Trophoblast cell (in vitro differentiated cells and primary cell): Measurements from ENCODE around the gene KCTD2. TPM values are rescaled to one million over a fixed set of nuclear protein-coding genes. Genes with fewer than 3 reads are reported as not detected.

ENCODE experiments used
- DNase-seq, 2 donors: peaks; one replicate each; pipeline ENCODE4 v3.0.0-alpha.2; 2016
- H2AFZ ChIP-seq: 2 replicates; pipeline ENCODE4 v1.6.1; 2013; ENCODE audit warnings: low read length, moderate library complexity, mild to moderate bottlenecking; ENCODE audit not compliant: insufficient read depth, poor library complexity
- H2AK5ac ChIP-seq: 2 replicates; pipeline ENCODE4 v1.6.1; 2013; ENCODE audit warnings: mild to moderate bottlenecking, low read length
- H2BK120ac ChIP-seq: 2 replicates; pipeline ENCODE4 v1.6.1; 2013; ENCODE audit warnings: low read length, mild to moderate bottlenecking, moderate library complexity; ENCODE audit not compliant: insufficient read depth, poor library complexity
- H2BK12ac ChIP-seq: 2 replicates; pipeline ENCODE4 v1.6.1; 2013; ENCODE audit warnings: mild to moderate bottlenecking, low read length, moderate library complexity
- H2BK5ac ChIP-seq: 2 replicates; pipeline ENCODE4 v1.6.1; 2013; ENCODE audit warnings: low read length, low read depth, moderate library complexity, mild to moderate bottlenecking; ENCODE audit not compliant: poor library complexity
- H3K14ac ChIP-seq: 2 replicates; pipeline ENCODE4 v1.6.1; 2013; ENCODE audit warnings: mild to moderate bottlenecking, low read length
- H3K18ac ChIP-seq: 2 replicates; pipeline ENCODE4 v1.6.1; 2013; ENCODE audit warnings: mild to moderate bottlenecking, low read length
- H3K23ac ChIP-seq: 2 replicates; pipeline ENCODE4 v1.6.1; 2013; ENCODE audit warnings: low read length
- H3K27ac ChIP-seq: 2 replicates; pipeline ENCODE4 v1.5.1; 2013; ENCODE audit warnings: low read depth, mild to moderate bottlenecking, inconsistent platforms, low read length, moderate library complexity
- H3K27me3 ChIP-seq: 2 replicates; pipeline ENCODE4 v1.6.1; 2013; ENCODE audit warnings: inconsistent platforms, mild to moderate bottlenecking, low read length, moderate library complexity; ENCODE audit not compliant: insufficient read depth
- H3K36me3 ChIP-seq, 2 experiments: 1 replicate in 1 of 2; 2 replicates in 1 of 2; pipeline ENCODE4 v1.6.1; 2013; ENCODE audit warnings: low read length in 2 of 2, mild to moderate bottlenecking in 2 of 2, moderate library complexity in 1 of 2; ENCODE audit not compliant: insufficient read depth in 2 of 2, control insufficient read depth in 1 of 2
- H3K4ac ChIP-seq: 2 replicates; pipeline ENCODE4 v1.6.1; 2013; ENCODE audit warnings: low read depth, mild to moderate bottlenecking, low read length, moderate library complexity
- H3K4me1 ChIP-seq, 2 experiments: 1 replicate in 1 of 2; 2 replicates in 1 of 2; pipeline ENCODE4 v1.6.1; 2013; ENCODE audit warnings: low read length in 2 of 2, mild to moderate bottlenecking in 2 of 2, moderate library complexity in 1 of 2; ENCODE audit not compliant: insufficient read depth in 2 of 2, control insufficient read depth in 1 of 2
- H3K4me2 ChIP-seq: 2 replicates; pipeline ENCODE4 v1.6.1; 2013; ENCODE audit warnings: inconsistent platforms, mild to moderate bottlenecking, low read length, moderate library complexity
- H3K4me3 ChIP-seq: 2 replicates; pipeline ENCODE4 v1.5.1; 2013; ENCODE audit warnings: mild to moderate bottlenecking, low read depth, low read length, inconsistent platforms
- H3K79me1 ChIP-seq: one replicate; pipeline ENCODE4 v1.6.1; 2013; ENCODE audit warnings: low read length
- H3K79me2 ChIP-seq: 2 replicates; pipeline ENCODE4 v1.6.1; 2013; ENCODE audit warnings: low read length, mild to moderate bottlenecking; ENCODE audit not compliant: control insufficient read depth, insufficient read depth, poor library complexity
- H3K9ac ChIP-seq: 2 replicates; pipeline ENCODE4 v1.6.1; 2013; ENCODE audit warnings: mild to moderate bottlenecking, low read length
- H3K9me3 ChIP-seq: 2 replicates; pipeline ENCODE4 v1.6.1; 2013; ENCODE audit warnings: low read depth, mild to moderate bottlenecking, control low read depth, inconsistent platforms, low read length; ENCODE audit not compliant: insufficient read depth
- H4K12ac ChIP-seq: 2 replicates; pipeline ENCODE4 v1.6.1; 2013; ENCODE audit warnings: low read depth, mild to moderate bottlenecking, low read length, moderate library complexity
- H4K8ac ChIP-seq: 2 replicates; pipeline ENCODE4 v1.6.1; 2013; ENCODE audit warnings: low read depth, mild to moderate bottlenecking, low read length, moderate library complexity
- H4K91ac ChIP-seq: one replicate; pipeline ENCODE4 v1.6.1; 2013; ENCODE audit warnings: low read depth, mild to moderate bottlenecking, low read length, moderate library complexity
- WGBS: extraction: QIAGEN DNeasy Blood & Tissue Kit; methylation state at CpG from one replicate; pipeline ENCODE4 v1.1.7; 2013; ENCODE audit warnings: missing lambda C conversion rate; ENCODE audit not compliant: insufficient read length, insufficient coverage; ENCODE audit errors: extremely low coverage; 5-methylcytosine and 5-hydroxymethylcytosine counted together
- polyA plus RNA-seq: library from polyadenylated mRNA; stranded (reverse); fragments of 200-250 nt; gene quantifications from 2 replicates; pipeline ENCODE4 v1.2.3, GENCODE V29; 2013

The KCTD2 gene
- 17.4 and 18.4 TPM in 2 replicates for polyA plus RNA-seq

GRCh38 chr17:75046407-75047289, at the start of gene KCTD2, which contains the start of gene ATP5PD:
Gene KCTD2, plus strand, starts transcription at chr17:75047225. Its CDS starts 26 bp downstream, at chr17:75047251.
Gene ATP5PD, minus strand, starts transcription at chr17:75046969. Its CDS starts 4,319 bp downstream, at chr17:75042650.
- Histone ChIP-seq H2BK5ac (peak within 1 kb of the TSS; percentile 74), H3K27ac (peak within 1 kb of the TSS; percentile 52), H3K4me3 (peak within 1 kb of the TSS; percentile 97), H4K12ac (peak within 1 kb of the TSS; percentile 84), H3K23ac (no peak within 1 kb of the TSS), H2AFZ (peak within 1 kb of the TSS; percentile 73), H3K79me2 (peaks cover 12% of the 10 kb centered on the region), H2AK5ac (peak within 1 kb of the TSS; percentile 74), H3K18ac (peak within 1 kb of the TSS; percentile 90), H3K27me3 (no peaks in the 10 kb centered on the region), H3K4me1 (peaks cover 2 to 7% of the 10 kb centered on the region in 2 experiments), H3K9me3 (no peaks in the 10 kb centered on the region), H3K4me2 (peak within 1 kb of the TSS; percentile 86), H4K91ac (peak within 1 kb of the TSS; percentile 86), H3K14ac (peak within 1 kb of the TSS; percentile 93), H3K9ac (peak within 1 kb of the TSS; percentile 90), H2BK120ac (peak within 1 kb of the TSS; percentile 77), H4K8ac (peak within 1 kb of the TSS; percentile 89), H2BK12ac (no peak within 1 kb of the TSS), H3K4ac (peak within 1 kb of the TSS; percentile 71), H3K79me1 (peaks cover 8% of the 10 kb centered on the region), H3K36me3 (peaks cover 5 to 7% of the 10 kb centered on the region in 2 experiments)
- peak; percentile 93 to 96 for DNase-seq
- WGBS = no CpG with 5 or more reads among the region's 72 CpGs

- H3K14ac ChIP-seq = no peak overlapping the region
- no peak for DNase-seq
- H3K27ac ChIP-seq = no peak overlapping the region
- H3K4ac ChIP-seq = no peak overlapping the region
- no peak overlapping the region for H3K9ac ChIP-seq
- no peak overlapping the region for H2BK12ac ChIP-seq
- H3K23ac ChIP-seq = no peak overlapping the region
- H4K8ac ChIP-seq = no peak overlapping the region
- peaks cover 29 to 30% of the 10 kb centered on the region in 2 experiments for H3K36me3 ChIP-seq
- H4K91ac ChIP-seq = no peak overlapping the region
- no peak overlapping the region for H2BK5ac ChIP-seq
- H2AFZ ChIP-seq = no peak overlapping the region
- no peak overlapping the region for H4K12ac ChIP-seq
- no peaks in the 10 kb centered on the region for H3K4me1 ChIP-seq
- H3K4me2 ChIP-seq = no peak overlapping the region
- no peaks in the 10 kb centered on the region for H3K79me2 ChIP-seq
- no peaks in the 10 kb centered on the region for H3K27me3 ChIP-seq
- no peak overlapping the region for H3K4me3 ChIP-seq
- no CpG with 5 or more reads among the region's 6 CpGs for WGBS
- H3K18ac ChIP-seq = no peak overlapping the region
- no peaks in the 10 kb centered on the region for H3K9me3 ChIP-seq
- no peak overlapping the region for H2BK120ac ChIP-seq
- no peak overlapping the region for H2AK5ac ChIP-seq
- H3K79me1 ChIP-seq = no peaks in the 10 kb centered on the region
Observed at GRCh38 chr17:74998783-74999182, 48.2 kb upstream of the KCTD2 start.

GRCh38 chr17:74999523-74999922, 47.5 kb upstream of the KCTD2 start:
- Histone ChIP-seq H3K79me2 (no peaks in the 10 kb centered on the region), H2BK5ac (no peak overlapping the region), H3K9ac (no peak overlapping the region), H3K27ac (no peak overlapping the region), H3K4me1 (no peaks in the 10 kb centered on the region), H3K4me2 (no peak overlapping the region), H2AK5ac (no peak overlapping the region), H3K79me1 (no peaks in the 10 kb centered on the region), H3K27me3 (no peaks in the 10 kb centered on the region), H3K4ac (no peak overlapping the region), H2BK120ac (no peak overlapping the region), H4K8ac (no peak overlapping the region), H4K91ac (no peak overlapping the region), H2BK12ac (no peak overlapping the region), H3K18ac (no peak overlapping the region), H3K9me3 (no peaks in the 10 kb centered on the region), H3K23ac (no peak overlapping the region), H2AFZ (no peak overlapping the region), H3K14ac (no peak overlapping the region), H3K4me3 (no peak overlapping the region), H3K36me3 (peaks cover 35 to 36% of the 10 kb centered on the region in 2 experiments), H4K12ac (no peak overlapping the region)
- no peak for DNase-seq
- WGBS = no CpG with 5 or more reads among the region's 4 CpGs

GRCh38 chr17:75001915-75002843, 44.8 kb upstream of the KCTD2 start:
- Histone ChIP-seq H2BK5ac (no peak overlapping the region), H4K8ac (no peak overlapping the region), H3K27me3 (no peaks in the 10 kb centered on the region), H2AFZ (no peak overlapping the region), H2BK12ac (no peak overlapping the region), H3K9me3 (no peaks in the 10 kb centered on the region), H3K9ac (no peak overlapping the region), H3K23ac (no peak overlapping the region), H3K4ac (no peak overlapping the region), H3K36me3 (peaks cover 37 to 41% of the 10 kb centered on the region in 2 experiments), H3K79me2 (no peaks in the 10 kb centered on the region), H3K4me3 (no peak overlapping the region), H3K14ac (no peak overlapping the region), H3K27ac (no peak overlapping the region), H3K4me2 (no peak overlapping the region), H2AK5ac (no peak overlapping the region), H3K18ac (no peak overlapping the region), H3K79me1 (no peaks in the 10 kb centered on the region), H2BK120ac (no peak overlapping the region), H4K91ac (no peak overlapping the region), H4K12ac (no peak overlapping the region), H3K4me1 (no peaks in the 10 kb centered on the region)
- WGBS = no CpG with 5 or more reads among the region's 15 CpGs
- no peak for DNase-seq
